CD8-positive, alpha-beta memory T cell (primary cell): ENCODE results near the gene SLC29A3. TPM values are rescaled to one million over a fixed set of nuclear protein-coding genes. Genes with fewer than 3 reads are reported as not detected.
"Not testable (repeated sequence)": the region's sequence is repeated elsewhere in the genome, so short reads cannot be mapped to it uniquely, and the experiment has no call there.

Source experiments
- CTCF ChIA-PET: fragments of 350-600 bp; sonication (Branson Sonifier 250); formaldehyde crosslinking; loops from one replicate; lab custom pipeline; 2021; ENCODE audit warnings: antibody characterized with exemption; lab: Charles Lee
- POLR2A ChIA-PET: fragments of 350-600 bp; sonication (Branson Sonifier 250); formaldehyde crosslinking; loops from one replicate; lab custom pipeline; 2021; ENCODE audit warnings: antibody characterized with exemption; lab: Charles Lee
- DNase-seq, 5 donors: peaks; one replicate each; pipeline versions ENCODE4 v3.0.0 to v3.0.0-alpha.2; 2020 to 2022; ENCODE audit warnings: mixed read lengths in 1 of 5
- H3K27ac ChIP-seq: one replicate; pipeline ENCODE4 v1.7.0; 2013; ENCODE audit warnings: low read depth, mild to moderate bottlenecking, low read length, moderate library complexity
- H3K27me3 ChIP-seq: 2 replicates; pipeline ENCODE4 v1.7.0; 2013; ENCODE audit warnings: low read length, mild to moderate bottlenecking; ENCODE audit not compliant: insufficient read depth, poor library complexity, severe bottlenecking
- H3K36me3 ChIP-seq: 2 replicates; pipeline ENCODE4 v1.7.0; 2013; ENCODE audit warnings: mild to moderate bottlenecking, low read length, moderate library complexity; ENCODE audit not compliant: insufficient read depth
- H3K4me1 ChIP-seq: 2 replicates; pipeline ENCODE4 v1.7.0; 2013; ENCODE audit warnings: mild to moderate bottlenecking, low read length, moderate library complexity; ENCODE audit not compliant: insufficient read depth
- H3K4me3 ChIP-seq: 2 replicates; pipeline ENCODE4 v1.7.0; 2013; ENCODE audit warnings: mild to moderate bottlenecking, low read length
- H3K9me3 ChIP-seq: 2 replicates; pipeline ENCODE4 v1.7.0; 2013; ENCODE audit warnings: mild to moderate bottlenecking, low read length
- H3K27ac Mint-ChIP-seq, 8 donors: one replicate each; pipeline ENCODE4 v1.8.0; 2020 to 2021; ENCODE audit warnings: mixed read lengths in 8 of 8, mild to moderate bottlenecking in 6 of 8, inconsistent platforms in 3 of 8, moderate library complexity in 3 of 8
- H3K27me3 Mint-ChIP-seq, 2 donors: one replicate each; pipeline ENCODE4 v1.8.0; 2020 to 2021; ENCODE audit warnings: mixed read lengths in 2 of 2, mild to moderate bottlenecking in 1 of 2, moderate library complexity in 1 of 2
- H3K36me3 Mint-ChIP-seq, 3 donors: one replicate each; pipeline ENCODE4 v1.8.0; 2020 to 2021; ENCODE audit warnings: mixed read lengths in 3 of 3, inconsistent platforms in 1 of 3, mild to moderate bottlenecking in 1 of 3
- H3K4me1 Mint-ChIP-seq, 3 donors: one replicate each; pipeline ENCODE4 v1.8.0; 2020 to 2021; ENCODE audit warnings: mixed read lengths in 3 of 3, inconsistent platforms in 1 of 3, mild to moderate bottlenecking in 1 of 3
- H3K4me3 Mint-ChIP-seq, 7 donors: one replicate each; pipeline ENCODE4 v1.8.0; 2020 to 2021; ENCODE audit warnings: mixed read lengths in 7 of 7, mild to moderate bottlenecking in 6 of 7, moderate library complexity in 4 of 7, inconsistent platforms in 2 of 7
- H3K9me3 Mint-ChIP-seq, 5 donors: one replicate each; pipeline ENCODE4 v1.8.0; 2020 to 2022; ENCODE audit warnings: mixed read lengths in 5 of 5, mild to moderate bottlenecking in 3 of 5, moderate library complexity in 2 of 5, inconsistent platforms in 1 of 5
- polyA plus RNA-seq: library from polyadenylated mRNA; unstranded; fragments of 300-500 nt; fragmentation: Illumina TruSeq; gene quantifications from one replicate; pipeline ENCODE4 v1.2.3, GENCODE V29; 2021
- total RNA-seq, 2 experiments: library from RNA; stranded (reverse); gene quantifications; one replicate each; pipeline ENCODE4 v1.2.3, GENCODE V29; 2021

Gene SLC29A3
- total and polyA plus RNA-seq, 3 experiments from 2014 or later, result 6.0 to 11.0 (median 8.2) TPM

GRCh38 chr10:71358277-71358676, 39.2 kb downstream of the SLC29A3 start:
- Mint-ChIP-seq H3K4me1 (no peaks in the 10 kb centered on the region), H3K9me3 (no peaks in the 10 kb centered on the region), H3K27me3 (no peaks in the 10 kb centered on the region), H3K27ac (no peak overlapping the region), H3K4me3 (no peak overlapping the region), H3K36me3 (peaks cover 15 to 77% (median 24%) of the 10 kb centered on the region in 3 donors)
- ChIA-PET POLR2A (no interaction called here), CTCF (interaction anchor here (1.0 to 1.5 kb wide), 2 partner anchors 12 to 39 kb away, joined by 3 to 4 read pairs; partner anchors contain the start of gene SLC29A3)
- Histone ChIP-seq H3K4me3 (no peak overlapping the region), H3K4me1 (no peaks in the 10 kb centered on the region), H3K9me3 (no peaks in the 10 kb centered on the region), H3K27me3 (no peaks in the 10 kb centered on the region), H3K36me3 (no peaks in the 10 kb centered on the region), H3K27ac (no peak overlapping the region)
- no peak for DNase-seq

- POLR2A ChIA-PET, DNase-seq: not testable (repeated sequence)
These were observed 39.8 kb downstream of the SLC29A3 start for GRCh38 chr10:71358906-71359305.

GRCh38 chr10:71359364-71360046, 40.4 kb downstream of the SLC29A3 start:
- Histone ChIP-seq H3K36me3 (no peaks in the 10 kb centered on the region), H3K27ac (no peak overlapping the region), H3K27me3 (no peaks in the 10 kb centered on the region), H3K4me3 (no peak overlapping the region), H3K9me3 (no peaks in the 10 kb centered on the region), H3K4me1 (no peaks in the 10 kb centered on the region)
- H3K4me3 Mint-ChIP-seq, result no peak overlapping the region
- no peaks in the 10 kb centered on the region for H3K27me3 Mint-ChIP-seq
- peak overlapping the region in 3 of 8 donors; percentile 21 to 77 (median 51) for H3K27ac Mint-ChIP-seq
- no peaks in the 10 kb centered on the region for H3K9me3 Mint-ChIP-seq
- peaks cover 15 to 74% (median 23%) of the 10 kb centered on the region in 3 donors for H3K36me3 Mint-ChIP-seq
- no peak for DNase-seq
- H3K4me1 Mint-ChIP-seq, result peaks cover 0 to 3% (median 0%) of the 10 kb centered on the region in 3 donors
- ChIA-PET CTCF (interaction anchor here (1.5 kb wide), 1 partner anchor 13 kb away, joined by 3 read pairs; no protein-coding TSS in a partner anchor), POLR2A (interaction anchor here (0.5 kb wide), 1 partner anchor 955 kb away, joined by 3 read pairs; no protein-coding TSS in a partner anchor)

More at GRCh38 chr10:71358906-71359305, 39.8 kb downstream of the SLC29A3 start:
- CTCF ChIA-PET, result interaction anchor here (1.5 kb wide), 1 partner anchor 13 kb away, joined by 3 read pairs; no protein-coding TSS in a partner anchor
- not testable (repeated sequence) for H3K9me3 Mint-ChIP-seq, H3K4me3 Mint-ChIP-seq, H3K27ac ChIP-seq, H3K36me3 ChIP-seq, H3K27me3 Mint-ChIP-seq, H3K4me1 ChIP-seq, H3K4me1 Mint-ChIP-seq, H3K27me3 ChIP-seq, H3K4me3 ChIP-seq, H3K9me3 ChIP-seq
- Mint-ChIP-seq H3K36me3 (peaks cover 15 to 74% (median 22%) of the 10 kb centered on the region in 3 donors), H3K27ac (peak overlapping the region in 2 of 8 donors; percentile 51 to 77)

- DNase-seq, result no peak
- no peaks in the 10 kb centered on the region for H3K4me1 ChIP-seq
- no peaks in the 10 kb centered on the region for H3K27me3 ChIP-seq
- H3K36me3 ChIP-seq, result no peaks in the 10 kb centered on the region
- H3K9me3 ChIP-seq, result no peaks in the 10 kb centered on the region
- no peak overlapping the region for H3K4me3 Mint-ChIP-seq
- POLR2A ChIA-PET, result no interaction called here
- H3K4me3 ChIP-seq, result no peak overlapping the region
- no peak overlapping the region for H3K27ac Mint-ChIP-seq
- peaks cover 15 to 66% (median 24%) of the 10 kb centered on the region in 3 donors for H3K36me3 Mint-ChIP-seq
- H3K27me3 Mint-ChIP-seq, result no peaks in the 10 kb centered on the region
- peaks cover 0 to 6% (median 0%) of the 10 kb centered on the region in 3 donors for H3K4me1 Mint-ChIP-seq
- H3K9me3 Mint-ChIP-seq, result no peaks in the 10 kb centered on the region
- H3K27ac ChIP-seq, result no peak overlapping the region
- CTCF ChIA-PET, result no interaction called here
These were observed 41.7 kb downstream of the SLC29A3 start for GRCh38 chr10:71360735-71361134.

GRCh38 chr10:71361581-71361980, 42.5 kb downstream of the SLC29A3 start:
- Histone ChIP-seq H3K4me3 (no peak overlapping the region), H3K9me3 (no peaks in the 10 kb centered on the region), H3K27ac (no peak overlapping the region), H3K27me3 (no peaks in the 10 kb centered on the region), H3K36me3 (no peaks in the 10 kb centered on the region), H3K4me1 (no peaks in the 10 kb centered on the region)
- ChIA-PET CTCF (no interaction called here), POLR2A (no interaction called here)
- Mint-ChIP-seq H3K4me3 (no peak overlapping the region), H3K36me3 (peaks cover 15 to 58% (median 23%) of the 10 kb centered on the region in 3 donors), H3K4me1 (peaks cover 0 to 6% (median 0%) of the 10 kb centered on the region in 3 donors), H3K27ac (no peak overlapping the region), H3K27me3 (no peaks in the 10 kb centered on the region), H3K9me3 (no peaks in the 10 kb centered on the region)
- no peak for DNase-seq

GRCh38 chr10:71362141-71362540, 43.1 kb downstream of the SLC29A3 start:
- H3K9me3 ChIP-seq, result no peaks in the 10 kb centered on the region
- Mint-ChIP-seq H3K36me3 (peaks cover 15 to 56% (median 23%) of the 10 kb centered on the region in 3 donors), H3K27ac (no peak overlapping the region), H3K4me1 (peaks cover 0 to 6% (median 0%) of the 10 kb centered on the region in 3 donors), H3K27me3 (no peaks in the 10 kb centered on the region), H3K4me3 (no peak overlapping the region), H3K9me3 (no peaks in the 10 kb centered on the region)
- no peak for DNase-seq
- no peak overlapping the region for H3K4me3 ChIP-seq
- H3K4me1 ChIP-seq, result no peaks in the 10 kb centered on the region
- CTCF ChIA-PET, result no interaction called here
- H3K36me3 ChIP-seq, result no peaks in the 10 kb centered on the region
- POLR2A ChIA-PET, result no interaction called here
- no peaks in the 10 kb centered on the region for H3K27me3 ChIP-seq
- no peak overlapping the region for H3K27ac ChIP-seq

GRCh38 chr10:71363936-71364335, 44.9 kb downstream of the SLC29A3 start:
- no peak overlapping the region for H3K4me3 Mint-ChIP-seq
- POLR2A ChIA-PET, result no interaction called here
- CTCF ChIA-PET, result interaction anchor here (1.9 kb wide), 1 partner anchor 45 kb away, joined by 5 read pairs; the partner anchor contains the start of gene SLC29A3
- H3K4me1 Mint-ChIP-seq, result peaks cover 0 to 6% (median 0%) of the 10 kb centered on the region in 3 donors
- no peaks in the 10 kb centered on the region for H3K27me3 ChIP-seq
- no peak for DNase-seq
- no peak overlapping the region for H3K27ac ChIP-seq
- no peaks in the 10 kb centered on the region for H3K36me3 ChIP-seq
- H3K9me3 Mint-ChIP-seq, result no peaks in the 10 kb centered on the region
- peaks cover 15 to 40% (median 21%) of the 10 kb centered on the region in 3 donors for H3K36me3 Mint-ChIP-seq
- no peaks in the 10 kb centered on the region for H3K9me3 ChIP-seq
- H3K27me3 Mint-ChIP-seq, result no peaks in the 10 kb centered on the region
- peak overlapping the region in 2 of 8 donors; percentile 3 to 55 for H3K27ac Mint-ChIP-seq
- no peak overlapping the region for H3K4me3 ChIP-seq
- no peaks in the 10 kb centered on the region for H3K4me1 ChIP-seq

- POLR2A ChIA-PET, result no interaction called here
- Histone ChIP-seq H3K27me3 (no peaks in the 10 kb centered on the region), H3K27ac (no peak overlapping the region), H3K9me3 (no peaks in the 10 kb centered on the region), H3K4me1 (no peaks in the 10 kb centered on the region), H3K36me3 (no peaks in the 10 kb centered on the region), H3K4me3 (no peak overlapping the region)
- DNase-seq, result no peak
- Mint-ChIP-seq H3K27me3 (peaks cover 0 to 2% of the 10 kb centered on the region in 2 donors), H3K27ac (peak overlapping the region in 1 of 8 donors; percentile 50), H3K4me1 (peaks cover 0 to 6% (median 0%) of the 10 kb centered on the region in 3 donors), H3K9me3 (no peaks in the 10 kb centered on the region), H3K36me3 (peaks cover 9 to 30% (median 13%) of the 10 kb centered on the region in 3 donors), H3K4me3 (no peak overlapping the region)
- CTCF ChIA-PET, result interaction anchor here (1.8 kb wide), 1 partner anchor 11 kb away, joined by 4 read pairs; no protein-coding TSS in a partner anchor
These were observed 46.3 kb downstream of the SLC29A3 start for GRCh38 chr10:71365366-71365765.
